PFSK-1 (cell line): ENCODE measurements around the gene RUNX3.

Source experiments
- FOXP2 ChIP-seq: optimal IDR thresholded peaks from 2 replicates; pipeline ENCODE3; 2011; ENCODE audit warnings: borderline replicate concordance, control low read depth, inconsistent platforms; ENCODE audit not compliant: insufficient read depth; ENCODE audit errors: extremely low read length, extremely low read depth
- POLR2AphosphoS5 ChIP-seq: IDR thresholded peaks from 2 replicates; pipeline ENCODE4 v1.6.1; 2012; ENCODE audit warnings: low read depth, mild to moderate bottlenecking, control low read depth, low read length, moderate library complexity
- REST ChIP-seq, 2 experiments: IDR thresholded peaks; 2 replicates each; pipeline versions ENCODE4 v1.6.1 to v1.8.0; 2011 to 2012; ENCODE audit warnings: low read depth in 2 of 2, low read length in 2 of 2, control low read depth in 1 of 2, inconsistent platforms in 1 of 2, mild to moderate bottlenecking in 1 of 2, moderate library complexity in 1 of 2; ENCODE audit not compliant: insufficient read depth in 1 of 2
- SIN3A ChIP-seq: IDR thresholded peaks from 2 replicates; pipeline ENCODE4 v1.6.1; 2012; ENCODE audit warnings: mild to moderate bottlenecking, low read length, moderate library complexity, borderline replicate concordance; ENCODE audit not compliant: insufficient read depth
- TAF1 ChIP-seq: IDR thresholded peaks from 2 replicates; pipeline ENCODE4 v1.6.1; 2012; ENCODE audit warnings: low read length, control low read depth, borderline replicate concordance; ENCODE audit not compliant: insufficient read depth

The RUNX3 gene

GRCh38 chr1:24939675-24940193 is 9.7 kb upstream of the RUNX3 start:
- TF ChIP-seq TAF1 (no peak), REST (IDR thresholded peaks at IDR 0.05; ENCODE audit: insufficient read depth in 1 of 2, low read depth in 2 of 2, low read length in 2 of 2) (no peak), FOXP2 (no peak), POLR2AphosphoS5 (no peak), SIN3A (no peak)

- TF ChIP-seq SIN3A (no peak), TAF1 (no peak), REST (IDR thresholded peaks at IDR 0.05; ENCODE audit: insufficient read depth in 1 of 2, low read depth in 2 of 2, low read length in 2 of 2) (no peak), POLR2AphosphoS5 (no peak), FOXP2 (no peak)
Observed at GRCh38 chr1:24939040-24939674, 9.1 kb upstream of the RUNX3 start.

- no peak for TF ChIP-seq FOXP2
- TF ChIP-seq REST (IDR thresholded peaks at IDR 0.05; ENCODE audit: insufficient read depth in 1 of 2, low read depth in 2 of 2, low read length in 2 of 2) = no peak
- TF ChIP-seq TAF1 = no peak
- TF ChIP-seq POLR2AphosphoS5 = no peak
- no peak for TF ChIP-seq SIN3A
Observed at GRCh38 chr1:24938276-24938675, 8.2 kb upstream of the RUNX3 start.

- TF ChIP-seq REST (IDR thresholded peaks at IDR 0.05; ENCODE audit: insufficient read depth in 1 of 2, low read depth in 2 of 2, low read length in 2 of 2) (no peak), POLR2AphosphoS5 (no peak), TAF1 (no peak), SIN3A (no peak), FOXP2 (no peak)
Observed at GRCh38 chr1:24936684-24937083, 6.6 kb upstream of the RUNX3 start.
